Keratinocyte (primary cell): Measurements from ENCODE around the gene ELANE.

Source experiments
- EZH2 ChIP-seq: IDR thresholded peaks from one replicate; pipeline ENCODE4 v1.6.1; 2012; ENCODE audit warnings: inconsistent platforms, mild to moderate bottlenecking, low read length, moderate library complexity
- TF ChIP-seq, protein P1 (sequence below), 3 experiments: IDR thresholded peaks in 1 of 3; conservative IDR thresholded peaks in 1 of 3; optimal IDR thresholded peaks in 1 of 3; 2 replicates in 2 of 3; 3 replicates in 1 of 3; pipeline versions ENCODE3 to v1.5.1; 2011; ENCODE audit warnings: low read length in 3 of 3, mild to moderate bottlenecking in 3 of 3, moderate library complexity in 2 of 3, control low read depth in 1 of 3, inconsistent platforms in 1 of 3; ENCODE audit not compliant: insufficient read depth in 2 of 3; ENCODE audit errors: extremely low read depth in 1 of 3

GRCh38 chr19:871446-872265, 19.6 kb downstream of the ELANE start:
- TF ChIP-seq EZH2, result no peak
- TF ChIP-seq, protein P1, sequence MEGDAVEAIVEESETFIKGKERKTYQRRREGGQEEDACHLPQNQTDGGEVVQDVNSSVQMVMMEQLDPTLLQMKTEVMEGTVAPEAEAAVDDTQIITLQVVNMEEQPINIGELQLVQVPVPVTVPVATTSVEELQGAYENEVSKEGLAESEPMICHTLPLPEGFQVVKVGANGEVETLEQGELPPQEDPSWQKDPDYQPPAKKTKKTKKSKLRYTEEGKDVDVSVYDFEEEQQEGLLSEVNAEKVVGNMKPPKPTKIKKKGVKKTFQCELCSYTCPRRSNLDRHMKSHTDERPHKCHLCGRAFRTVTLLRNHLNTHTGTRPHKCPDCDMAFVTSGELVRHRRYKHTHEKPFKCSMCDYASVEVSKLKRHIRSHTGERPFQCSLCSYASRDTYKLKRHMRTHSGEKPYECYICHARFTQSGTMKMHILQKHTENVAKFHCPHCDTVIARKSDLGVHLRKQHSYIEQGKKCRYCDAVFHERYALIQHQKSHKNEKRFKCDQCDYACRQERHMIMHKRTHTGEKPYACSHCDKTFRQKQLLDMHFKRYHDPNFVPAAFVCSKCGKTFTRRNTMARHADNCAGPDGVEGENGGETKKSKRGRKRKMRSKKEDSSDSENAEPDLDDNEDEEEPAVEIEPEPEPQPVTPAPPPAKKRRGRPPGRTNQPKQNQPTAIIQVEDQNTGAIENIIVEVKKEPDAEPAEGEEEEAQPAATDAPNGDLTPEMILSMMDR (optimal IDR thresholded peaks at IDR 0.05 in 1 of 3, IDR thresholded peaks at IDR 0.05 in 1 of 3, conservative IDR thresholded peaks at IDR 0.05 in 1 of 3; ENCODE audit: extremely low read depth in 1 of 3, insufficient read depth in 2 of 3, low read length in 3 of 3), result no peak
